ENCODE results near the gene MS4A10.

Gene MS4A10

GRCh38 chr11:60786811-60787567 lies 1.9 kb downstream of the MS4A10 start:
- no peaks in the 10 kb centered on the region for H4K20me1 ChIP-seq (ENCODE audit: insufficient read depth, low read length)
- no peaks in the 10 kb centered on the region for H3K27me3 ChIP-seq (ENCODE audit: insufficient read depth, low read length, poor library complexity)
- ATAC-seq (ENCODE audit: insufficient read depth, low read depth) (no peak), DNase-seq (no peak)
- H3K4me3 ChIP-seq (ENCODE audit: low read depth in 1 of 2, low read length in 2 of 2), result no peak overlapping the region
- no peaks in the 10 kb centered on the region for H3K36me3 ChIP-seq (ENCODE audit: insufficient read depth, low read length)
- H3K79me2 ChIP-seq (ENCODE audit: insufficient read depth, low read length), result no peaks in the 10 kb centered on the region
- H3K9ac ChIP-seq (ENCODE audit: low read depth, low read length), result no peak overlapping the region
- H3K27ac ChIP-seq (ENCODE audit: low read length), result no peak overlapping the region
- no peak overlapping the region for H3K4me2 ChIP-seq (ENCODE audit: insufficient read depth, low read length)
- H2AFZ ChIP-seq (ENCODE audit: low read depth, low read length), result no peak overlapping the region
- no peaks in the 10 kb centered on the region for H3K4me1 ChIP-seq (ENCODE audit: insufficient read depth, low read length)
- peaks cover 8% of the 10 kb centered on the region for H3K9me3 ChIP-seq (ENCODE audit: insufficient read depth, low read length, severe bottlenecking)
- no peak for TF ChIP-seq CTCF (IDR thresholded peaks at IDR 0.05; ENCODE audit: borderline replicate concordance, extremely low read depth, low read length, poor library complexity, severe bottlenecking)
- TF ChIP-seq EZH2 (IDR thresholded peaks at IDR 0.05; ENCODE audit: borderline replicate concordance, low read depth, low read length, severe bottlenecking), result no peak

GRCh38 chr11:60788401-60789125 lies 3.4 kb downstream of the MS4A10 start:
- no peak for TF ChIP-seq CTCF (IDR thresholded peaks at IDR 0.05; ENCODE audit: borderline replicate concordance, extremely low read depth, low read length, poor library complexity, severe bottlenecking)
- TF ChIP-seq EZH2 (IDR thresholded peaks at IDR 0.05; ENCODE audit: borderline replicate concordance, low read depth, low read length, severe bottlenecking), result no peak
- Histone ChIP-seq H3K79me2 (ENCODE audit: insufficient read depth, low read length) (no peaks in the 10 kb centered on the region), H3K9ac (ENCODE audit: low read depth, low read length) (no peak overlapping the region), H3K27ac (ENCODE audit: low read length) (no peak overlapping the region), H3K36me3 (ENCODE audit: insufficient read depth, low read length) (no peaks in the 10 kb centered on the region), H2AFZ (ENCODE audit: low read depth, low read length) (no peak overlapping the region), H3K9me3 (ENCODE audit: insufficient read depth, low read length, severe bottlenecking) (peaks cover 10% of the 10 kb centered on the region), H3K4me1 (ENCODE audit: insufficient read depth, low read length) (no peaks in the 10 kb centered on the region), H4K20me1 (ENCODE audit: insufficient read depth, low read length) (no peaks in the 10 kb centered on the region), H3K4me2 (ENCODE audit: insufficient read depth, low read length) (no peak overlapping the region), H3K4me3 (ENCODE audit: low read depth in 1 of 2, low read length in 2 of 2) (no peak overlapping the region), H3K27me3 (ENCODE audit: insufficient read depth, low read length, poor library complexity) (no peaks in the 10 kb centered on the region)
- DNase-seq, result no peak
- no peak for ATAC-seq (ENCODE audit: insufficient read depth, low read depth)

GRCh38 chr11:60790726-60791125 lies 5.6 kb downstream of the MS4A10 start:
- H3K9ac ChIP-seq (ENCODE audit: low read depth, low read length), result no peak overlapping the region
- ATAC-seq (ENCODE audit: insufficient read depth, low read depth), result no peak
- no peaks in the 10 kb centered on the region for H3K4me1 ChIP-seq (ENCODE audit: insufficient read depth, low read length)
- no peak for DNase-seq
- no peaks in the 10 kb centered on the region for H4K20me1 ChIP-seq (ENCODE audit: insufficient read depth, low read length)
- no peak overlapping the region for H3K27ac ChIP-seq (ENCODE audit: low read length)
- no peak overlapping the region for H3K4me3 ChIP-seq (ENCODE audit: low read depth in 1 of 2, low read length in 2 of 2)
- no peak for TF ChIP-seq CTCF (IDR thresholded peaks at IDR 0.05; ENCODE audit: borderline replicate concordance, extremely low read depth, low read length, poor library complexity, severe bottlenecking)
- no peak overlapping the region for H2AFZ ChIP-seq (ENCODE audit: low read depth, low read length)
- H3K36me3 ChIP-seq (ENCODE audit: insufficient read depth, low read length), result no peaks in the 10 kb centered on the region
- H3K4me2 ChIP-seq (ENCODE audit: insufficient read depth, low read length), result no peak overlapping the region
- no peaks in the 10 kb centered on the region for H3K79me2 ChIP-seq (ENCODE audit: insufficient read depth, low read length)
- H3K27me3 ChIP-seq (ENCODE audit: insufficient read depth, low read length, poor library complexity), result no peaks in the 10 kb centered on the region
- H3K9me3 ChIP-seq (ENCODE audit: insufficient read depth, low read length, severe bottlenecking), result peaks cover 10% of the 10 kb centered on the region

Measured in DND-41 (cell line).